Activated CD8-positive, alpha-beta T cell treated with anti-CD3 and anti-CD28 coated beads, Interleukin-2, amount 10 ng/mL, durations not matched to agents 7 days and 5 days (primary cell): ENCODE data around the gene TARM1. TPM values are rescaled to one million over a fixed set of nuclear protein-coding genes. Genes with fewer than 3 reads are reported as not detected.
A peak's percentile ranks its signal among the peaks of the same experiment; 100 is the strongest.
"Not testable (repeated sequence)": the region's sequence is repeated elsewhere in the genome, so short reads cannot be mapped to it uniquely, and the experiment has no call there.

ENCODE experiments used
- ATAC-seq: fragments of 150-1000 bp; cut with Tn5 transposase; one replicate; pipeline ENCODE4 v1.10.0; 2021; ENCODE audit warnings: moderate library complexity
- CTCF ChIA-PET: fragments of 350-600 bp; sonication (Branson Sonifier 250); formaldehyde crosslinking; loops from one replicate; lab custom pipeline; 2021; ENCODE audit warnings: antibody characterized with exemption; lab: Charles Lee
- POLR2A ChIA-PET: fragments of 350-600 bp; sonication (Branson Sonifier 250); formaldehyde crosslinking; loops from one replicate; lab custom pipeline; 2021; ENCODE audit warnings: antibody characterized with exemption; lab: Charles Lee
- DNase-seq: peaks from one replicate; pipeline ENCODE4 v3.0.0-alpha.2; 2020
- H3K27ac Mint-ChIP-seq: one replicate; pipeline ENCODE4 v1.8.0; 2021; ENCODE audit warnings: mild to moderate bottlenecking, mixed read lengths
- H3K27me3 Mint-ChIP-seq: one replicate; pipeline ENCODE4 v1.8.0; 2021; ENCODE audit warnings: low read depth, mixed read lengths
- H3K36me3 Mint-ChIP-seq: one replicate; pipeline ENCODE4 v1.8.0; 2021; ENCODE audit warnings: low read depth, mixed read lengths
- H3K4me1 Mint-ChIP-seq: one replicate; pipeline ENCODE4 v1.8.0; 2021; ENCODE audit warnings: low read depth, mixed read lengths
- H3K4me3 Mint-ChIP-seq: one replicate; pipeline ENCODE4 v1.8.0; 2021; ENCODE audit warnings: mild to moderate bottlenecking, mixed read lengths
- H3K9me3 Mint-ChIP-seq: one replicate; pipeline ENCODE4 v1.8.0; 2022; ENCODE audit warnings: mixed read lengths; ENCODE audit not compliant: insufficient read depth
- total RNA-seq, 2 experiments: library from RNA; stranded (reverse); gene quantifications; one replicate each; pipeline ENCODE4 v1.2.3, GENCODE V29; 2021

The TARM1 gene
- total RNA-seq, 2 experiments from 2014 or later: not detected

DNA sequence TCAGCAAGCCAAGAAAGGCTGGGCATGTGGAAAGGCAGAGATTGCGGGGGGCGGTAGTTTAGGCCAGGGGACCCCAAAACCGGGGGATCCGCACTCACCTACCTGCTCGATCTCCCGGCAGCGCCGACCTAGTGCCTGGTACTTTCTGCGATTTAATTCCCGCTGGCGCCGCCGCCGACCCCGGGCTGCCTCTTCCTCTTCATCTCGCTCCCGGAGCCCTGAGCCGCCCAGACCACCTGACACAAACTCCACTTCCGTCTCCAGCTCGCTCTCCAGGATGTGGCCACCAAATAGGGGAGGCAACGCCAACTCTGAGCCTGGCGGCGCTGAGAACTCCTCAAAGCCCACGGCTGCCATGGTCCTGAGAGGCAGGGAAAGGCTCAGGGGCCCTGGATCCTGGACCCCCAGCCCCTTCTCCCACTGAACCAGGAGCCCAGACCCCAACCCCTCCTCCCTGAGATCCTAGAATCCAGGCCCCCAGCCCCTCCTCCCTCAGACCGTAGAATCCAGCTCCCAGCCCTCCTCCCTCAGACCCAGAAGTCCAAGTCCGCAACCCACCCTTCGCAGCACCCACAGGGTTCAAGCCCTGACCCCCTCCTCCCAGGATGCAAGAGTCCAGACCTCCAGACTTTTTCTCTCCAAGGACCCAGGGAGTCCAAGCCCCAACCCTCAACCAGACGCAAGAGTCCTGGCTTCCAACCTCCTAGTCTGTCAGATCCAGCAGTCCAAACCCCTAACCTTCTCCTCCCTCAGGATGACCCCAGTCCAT lies 33.4 kb upstream of the TARM1 start:
- CTCF ChIA-PET: interaction anchor here (1.4 kb wide), 1 partner anchor 22 kb away, joined by 3 read pairs; no protein-coding TSS in a partner anchor

DNA sequence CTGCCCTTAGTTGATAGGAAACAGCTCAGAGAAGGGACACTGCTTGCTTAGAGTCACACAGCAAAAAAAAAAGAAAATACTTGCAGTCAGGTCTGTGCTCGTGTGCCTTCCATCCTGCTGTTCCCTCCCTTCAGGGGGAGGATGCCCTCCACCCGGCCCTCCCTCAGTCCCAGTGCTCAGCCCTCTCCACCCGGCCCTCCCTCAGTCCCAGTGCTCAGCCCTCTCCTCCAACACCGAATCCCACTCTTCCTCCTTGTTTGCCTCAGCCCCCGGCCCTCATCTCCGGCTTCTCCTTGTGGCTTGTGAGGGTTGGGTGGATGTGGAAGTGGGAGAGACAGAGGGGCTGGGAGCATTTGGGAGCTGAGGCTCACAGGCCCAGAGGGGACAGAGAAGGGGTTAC lies 28.5 kb upstream of the TARM1 start:
- H3K27ac Mint-ChIP-seq: no peak overlapping the region
- ChIA-PET CTCF (no interaction called here), POLR2A (no interaction called here)
- H3K27me3 Mint-ChIP-seq: no peaks in the 10 kb centered on the region
- no peak overlapping the region for H3K4me3 Mint-ChIP-seq
- DNase-seq (no peak), ATAC-seq (no peak)
- H3K4me1 Mint-ChIP-seq: peaks cover 24% of the 10 kb centered on the region
- no peaks in the 10 kb centered on the region for H3K9me3 Mint-ChIP-seq
- peaks cover 59% of the 10 kb centered on the region for H3K36me3 Mint-ChIP-seq

More for the DNA sequence above, 33.4 kb upstream of the TARM1 start:
- DNase-seq (peak; percentile 84), ATAC-seq (peak; percentile 65)
- Mint-ChIP-seq H3K36me3 (peaks cover 41% of the 10 kb centered on the region), H3K27ac (peak overlapping the region; percentile 94), H3K4me3 (peak overlapping the region; percentile 98), H3K4me1 (peaks cover 29% of the 10 kb centered on the region), H3K27me3 (no peaks in the 10 kb centered on the region), H3K9me3 (no peaks in the 10 kb centered on the region)
- POLR2A ChIA-PET: interaction anchor here (1.0 to 2.9 kb wide), 8 partner anchors 10 to 240 kb away, joined by 3 to 21 read pairs (median 8); partner anchors contain the start of genes CNOT3, LENG1, NDUFA3 and OSCAR

DNA sequence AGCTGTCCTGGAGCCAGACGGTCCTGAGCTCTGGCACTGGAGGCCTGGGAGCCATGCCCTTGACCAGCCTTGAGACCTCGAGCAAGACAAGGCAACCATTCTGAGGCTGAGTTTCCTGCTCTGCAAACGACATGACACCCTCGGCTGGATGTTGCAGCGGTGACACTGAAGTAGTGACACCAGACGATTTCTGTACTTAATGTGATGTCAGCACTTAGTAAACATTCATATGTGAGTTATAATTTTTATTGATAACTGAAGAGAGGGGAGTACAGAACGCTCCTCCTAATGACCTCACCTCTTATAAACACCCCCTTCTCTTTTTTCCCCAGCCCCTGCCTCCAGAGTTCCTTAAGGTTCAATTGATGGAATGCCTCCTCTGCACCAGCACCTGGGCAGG lies 27.3 kb upstream of the TARM1 start:
- Mint-ChIP-seq H3K4me3 (no peak overlapping the region), H3K9me3 (no peaks in the 10 kb centered on the region), H3K27me3 (no peaks in the 10 kb centered on the region), H3K27ac (no peak overlapping the region), H3K36me3 (peaks cover 51% of the 10 kb centered on the region), H3K4me1 (peaks cover 19% of the 10 kb centered on the region)
- no peak for DNase-seq
- no peak for ATAC-seq
- ChIA-PET POLR2A (interaction anchor here (0.7 kb wide), 1 partner anchor 8 kb away, joined by 3 read pairs; no protein-coding TSS in a partner anchor), CTCF (no interaction called here)

DNA sequence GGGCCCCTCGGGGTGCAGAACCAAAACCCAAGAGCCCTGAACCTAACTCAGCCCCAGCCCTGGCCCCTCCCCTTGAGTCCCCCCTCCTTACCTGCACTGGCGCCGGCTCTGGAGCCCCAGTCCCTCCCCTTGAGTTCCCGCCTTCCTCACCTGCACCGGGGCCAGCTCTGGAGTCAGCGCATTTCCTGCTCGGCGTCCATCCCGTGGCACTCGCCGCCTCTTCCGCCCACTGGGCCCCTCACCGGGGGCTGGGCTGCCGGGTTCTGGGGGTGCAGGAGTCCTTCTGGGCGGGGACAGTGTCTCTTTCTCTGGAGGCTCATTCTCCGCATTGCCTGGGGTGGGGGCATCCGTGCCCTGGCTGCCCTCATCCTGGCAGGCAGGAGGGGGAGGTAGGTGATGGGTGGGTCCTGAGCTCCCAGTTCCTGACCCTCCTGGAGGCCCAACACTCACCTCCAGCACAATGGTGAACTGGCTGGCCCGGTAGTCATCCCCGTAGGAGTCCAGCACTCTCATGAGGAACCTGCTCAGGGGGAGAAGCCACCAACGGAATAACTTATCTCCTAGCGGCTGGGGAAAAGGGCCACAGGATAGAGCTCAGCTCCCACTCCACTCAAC lies 26.8 kb upstream of the TARM1 start:
- peaks cover 49% of the 10 kb centered on the region for H3K36me3 Mint-ChIP-seq
- ChIA-PET POLR2A (no interaction called here), CTCF (no interaction called here)
- H3K4me1 Mint-ChIP-seq: peaks cover 19% of the 10 kb centered on the region
- H3K27ac Mint-ChIP-seq: no peak overlapping the region
- H3K4me3 Mint-ChIP-seq: no peak overlapping the region
- no peaks in the 10 kb centered on the region for H3K27me3 Mint-ChIP-seq
- no peaks in the 10 kb centered on the region for H3K9me3 Mint-ChIP-seq
- DNase-seq (no peak), ATAC-seq (no peak)

DNA sequence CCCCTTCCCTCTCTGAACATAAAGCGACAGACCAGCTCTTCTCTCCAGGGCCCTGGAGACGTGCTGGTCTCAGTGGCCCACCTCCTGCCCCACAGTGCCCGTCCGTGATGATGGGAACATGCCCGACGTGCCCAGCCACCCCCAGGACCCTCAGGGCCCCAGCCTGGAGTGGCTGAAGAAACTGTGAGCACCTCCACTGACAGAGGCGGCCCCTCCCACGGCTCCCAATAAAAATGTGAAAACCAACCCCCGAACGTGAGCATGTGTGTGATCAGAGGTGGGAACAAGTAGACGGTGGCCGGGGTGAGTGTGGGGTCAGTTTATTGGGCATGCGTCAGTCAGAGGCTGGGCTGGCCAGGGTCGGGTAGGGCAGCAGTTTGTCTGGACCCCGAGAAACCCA lies 25.6 kb upstream of the TARM1 start:
- Mint-ChIP-seq H3K4me1 (peaks cover 24% of the 10 kb centered on the region), H3K27ac (no peak overlapping the region), H3K27me3 (no peaks in the 10 kb centered on the region), H3K36me3 (peaks cover 43% of the 10 kb centered on the region), H3K4me3 (no peak overlapping the region), H3K9me3 (no peaks in the 10 kb centered on the region)
- POLR2A ChIA-PET: no interaction called here
- CTCF ChIA-PET: no interaction called here
- DNase-seq: no peak
- ATAC-seq: no peak

DNA sequence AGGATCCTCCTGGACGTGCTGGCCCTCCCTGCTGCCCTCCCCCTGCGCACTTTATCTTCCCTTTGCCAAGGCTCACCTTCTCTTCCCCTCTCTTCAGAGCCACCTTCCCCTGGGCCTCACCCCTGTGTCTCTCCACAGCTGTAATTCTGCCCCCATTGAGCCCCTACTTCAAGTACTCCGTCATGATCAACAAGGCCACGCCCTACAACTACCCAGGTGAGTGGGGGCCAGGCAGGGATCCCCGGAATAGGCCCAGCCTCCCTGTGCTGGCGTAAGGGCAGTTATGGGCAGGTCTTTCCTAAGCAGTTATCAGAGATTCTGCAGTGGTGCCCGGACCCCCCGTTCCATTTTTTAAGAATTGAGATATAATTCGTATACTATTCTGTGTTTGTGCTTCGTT lies 24.6 kb upstream of the TARM1 start:
- no peak for DNase-seq
- ChIA-PET CTCF (no interaction called here), POLR2A (no interaction called here)
- Mint-ChIP-seq H3K9me3 (no peaks in the 10 kb centered on the region), H3K27ac (peak overlapping the region; percentile 21), H3K4me3 (no peak overlapping the region), H3K36me3 (peaks cover 41% of the 10 kb centered on the region), H3K27me3 (no peaks in the 10 kb centered on the region), H3K4me1 (peaks cover 27% of the 10 kb centered on the region)
- no peak for ATAC-seq

DNA sequence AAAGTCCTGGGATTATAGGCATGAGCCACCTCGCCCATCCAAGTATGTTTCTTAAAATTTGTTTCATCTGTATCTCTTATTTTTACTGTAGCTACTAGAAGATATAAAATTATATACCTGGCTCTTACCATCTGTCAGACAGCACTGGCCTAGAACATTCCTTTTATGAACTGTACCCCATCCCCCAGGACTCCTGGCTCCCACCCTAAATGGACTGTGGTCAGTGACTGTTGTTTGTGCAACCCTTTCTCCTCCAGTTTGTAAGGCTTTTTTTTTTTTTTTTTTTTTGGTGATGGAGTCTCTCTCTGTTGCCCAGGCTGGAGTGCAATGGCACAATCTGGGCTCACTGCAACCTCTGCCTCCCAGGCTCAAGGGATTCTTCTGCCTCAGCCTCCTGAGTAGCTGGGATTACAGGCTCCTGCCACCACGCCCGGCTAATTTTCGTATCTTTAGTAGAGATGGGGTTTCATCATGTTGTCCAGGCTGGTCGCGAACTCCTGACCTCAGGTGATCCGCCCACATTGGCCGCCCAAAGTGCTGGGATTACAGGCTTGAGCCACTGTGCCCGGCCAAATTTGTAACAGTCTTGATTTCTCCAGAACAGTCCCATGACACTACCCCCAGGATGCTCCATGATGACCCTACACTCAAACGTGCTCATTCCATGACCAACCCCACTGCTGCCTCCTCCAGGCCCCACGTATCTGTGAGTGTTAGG lies 24.0 kb upstream of the TARM1 start:
- H3K27ac Mint-ChIP-seq: peak overlapping the region; percentile 21
- H3K36me3 Mint-ChIP-seq: peaks cover 37% of the 10 kb centered on the region
- DNase-seq (no peak), ATAC-seq (no peak)
- H3K4me3 Mint-ChIP-seq: no peak overlapping the region
- no peaks in the 10 kb centered on the region for H3K27me3 Mint-ChIP-seq
- CTCF ChIA-PET: interaction anchor here (0.9 kb wide), 1 partner anchor 161 kb away, joined by 3 read pairs; no protein-coding TSS in a partner anchor
- POLR2A ChIA-PET: no interaction called here
- H3K9me3 Mint-ChIP-seq: no peaks in the 10 kb centered on the region
- H3K4me1 Mint-ChIP-seq: peaks cover 27% of the 10 kb centered on the region

DNA sequence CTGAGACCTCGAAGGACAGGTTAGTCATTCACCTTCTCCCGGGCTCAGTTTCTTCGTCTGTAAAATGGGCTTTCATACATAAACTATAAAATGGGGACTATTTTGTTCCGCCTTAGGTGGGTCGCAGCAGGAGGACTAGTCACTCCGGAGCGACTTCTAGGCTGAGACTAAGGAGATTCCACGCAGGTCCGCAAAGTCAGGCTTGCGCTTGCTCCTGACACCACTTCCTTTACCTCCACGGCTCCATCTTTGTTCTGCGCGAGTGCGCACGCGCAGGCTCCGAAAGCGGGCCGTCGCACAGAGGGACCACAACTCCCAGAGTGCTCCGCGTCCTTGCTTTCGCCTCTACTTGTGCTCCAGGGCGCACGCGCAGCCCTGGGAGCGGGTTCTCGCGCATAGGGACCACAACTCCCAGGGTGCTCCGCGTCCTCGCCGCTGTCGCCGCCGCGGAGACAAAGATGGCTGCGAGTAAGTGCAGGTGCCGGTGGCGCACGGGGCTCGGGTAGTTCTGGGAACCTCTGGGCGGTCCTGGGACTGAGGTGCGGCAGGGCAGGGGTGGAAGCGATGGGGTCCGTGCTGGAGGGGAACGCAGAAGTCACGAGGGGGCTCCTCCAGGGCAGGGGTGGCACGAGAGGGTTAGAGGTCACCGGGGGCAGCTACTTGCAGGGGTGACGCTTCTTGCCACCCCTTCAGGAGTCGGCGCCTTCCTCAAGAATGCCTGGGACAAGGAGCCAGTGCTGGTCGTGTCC lies 21.4 kb upstream of the TARM1 start, which contains the start of gene NDUFA3:
NDUFA3 (plus strand) TSS at position 435 of the 749 bp plus-strand sequence; CDS start at position 459, 24 bp downstream.
- Mint-ChIP-seq H3K27me3 (no peaks in the 10 kb centered on the region), H3K27ac (peak within 1 kb of the TSS; percentile 97), H3K4me1 (peaks cover 27% of the 10 kb centered on the region), H3K36me3 (peaks cover 23% of the 10 kb centered on the region), H3K9me3 (no peaks in the 10 kb centered on the region), H3K4me3 (peak within 1 kb of the TSS; percentile 98)
- ATAC-seq (peak; percentile 99), DNase-seq (peak; percentile 99)
- POLR2A ChIA-PET: interaction anchor here (3.1 kb wide), 1 partner anchor 12 kb away, joined by 21 read pairs; the partner anchor contains the start of genes PRPF31 and TFPT
- CTCF ChIA-PET: interaction anchor here (1.7 kb wide), 1 partner anchor 16 kb away, joined by 3 read pairs; no protein-coding TSS in a partner anchor

DNA sequence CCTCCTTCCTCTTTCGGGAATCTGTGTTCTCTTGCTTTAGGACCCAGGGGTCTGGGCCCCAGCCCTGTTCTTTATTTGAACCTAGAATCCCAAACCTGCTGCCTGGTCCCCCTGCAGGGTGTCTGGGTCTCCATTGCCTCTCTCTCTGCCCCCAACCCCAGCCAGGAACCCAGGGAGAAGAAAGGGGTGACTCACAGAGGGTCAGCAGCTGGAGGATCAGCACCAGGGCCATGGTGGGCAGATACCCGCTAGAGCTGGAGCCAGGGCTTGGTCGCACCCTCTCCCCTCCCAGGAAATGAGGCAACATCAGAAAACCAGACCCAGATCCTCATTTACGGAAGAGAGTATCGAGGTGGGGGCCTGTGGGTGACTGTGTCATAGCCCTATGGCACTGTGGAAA lies 19.4 kb upstream of the TARM1 start, which contains the start of gene OSCAR:
OSCAR (minus strand) TSS at position 243 of the 400 bp plus-strand sequence; CDS start at position 232, 11 bp downstream.
- H3K27me3 Mint-ChIP-seq: peaks cover 5% of the 10 kb centered on the region
- no peak for ATAC-seq
- peaks cover 32% of the 10 kb centered on the region for H3K4me1 Mint-ChIP-seq
- ChIA-PET POLR2A (interaction anchor here (1.3 kb wide), 1 partner anchor 15 kb away, joined by 3 read pairs; the partner anchor contains the start of genes PRPF31 and TFPT), CTCF (no interaction called here)
- no peaks in the 10 kb centered on the region for H3K9me3 Mint-ChIP-seq
- H3K4me3 Mint-ChIP-seq: peak within 1 kb of the TSS; percentile 5
- H3K36me3 Mint-ChIP-seq: peaks cover 6% of the 10 kb centered on the region
- peak within 1 kb of the TSS; percentile 27 for H3K27ac Mint-ChIP-seq
- no peak for DNase-seq

DNA sequence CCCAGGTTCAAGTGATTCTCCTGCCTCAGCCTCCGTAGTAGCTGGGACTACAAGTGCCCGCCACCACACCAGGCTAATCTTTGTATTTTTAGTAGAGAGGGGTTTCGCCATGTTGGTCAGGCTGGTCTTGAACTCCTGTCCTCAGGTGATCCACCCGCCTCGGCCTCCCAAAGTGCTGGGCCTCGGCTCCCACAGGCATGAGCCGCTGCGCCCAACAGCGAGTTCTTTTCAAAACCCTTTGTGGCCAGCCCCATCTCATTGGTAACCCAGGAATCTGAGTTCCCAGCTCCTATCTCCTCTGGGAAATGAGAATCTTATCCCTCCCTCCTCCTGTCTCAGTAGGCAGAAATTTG lies 18.7 kb upstream of the TARM1 start:
- CTCF ChIA-PET: not testable (repeated sequence)
- POLR2A ChIA-PET: interaction anchor here (0.6 to 1.3 kb wide), 2 partner anchors 9 to 15 kb away, joined by 3 read pairs; partner anchors contain the start of genes PRPF31 and TFPT

More for the DNA sequence above, 18.7 kb upstream of the TARM1 start:
- H3K27ac Mint-ChIP-seq, H3K4me3 Mint-ChIP-seq, H3K36me3 Mint-ChIP-seq, H3K27me3 Mint-ChIP-seq, H3K9me3 Mint-ChIP-seq, ATAC-seq, DNase-seq: not testable (repeated sequence)
- peaks cover 32% of the 10 kb centered on the region for H3K4me1 Mint-ChIP-seq
